HepG2 (cell line): Measurements from ENCODE around the gene INO80B. TPM values are rescaled to one million over a fixed set of nuclear protein-coding genes. Genes with fewer than 3 reads are reported as not detected.

Experiments used
- BCL6 ChIP-seq: IDR thresholded peaks from 2 replicates; pipeline ENCODE4 v1.6.1; 2016; ENCODE audit warnings: missing genetic modification reagents, missing compliant biosample characterization
- GTF2F1 ChIP-seq: fragments of 150-350 bp; IDR thresholded peaks from 2 replicates; pipeline ENCODE4 v1.6.1; 2014; ENCODE audit warnings: low read length
- ISL2 ChIP-seq: sonication (generic); formaldehyde crosslinking; IDR thresholded peaks from 2 replicates; pipeline ENCODE4 v1.5.0; 2020; ENCODE audit warnings: missing genetic modification reagents
- KDM6A ChIP-seq: IDR thresholded peaks from 2 replicates; pipeline ENCODE4 v1.6.1; 2016; ENCODE audit warnings: low read depth
- KMT2A ChIP-seq: sonication (generic); formaldehyde crosslinking; IDR thresholded peaks from 2 replicates; pipeline ENCODE4 v1.4.0; 2020; ENCODE audit warnings: missing genetic modification reagents
- LCORL ChIP-seq, 2 experiments: fragments of 450-650 bp in 1 of 2; sonication (generic) in 1 of 2; formaldehyde crosslinking in 1 of 2; IDR thresholded peaks; 2 replicates each; pipeline versions ENCODE4 v1.5.0 to v1.6.1; 2017 to 2020; ENCODE audit warnings: antibody characterized with exemption in 1 of 2, missing genetic modification reagents in 1 of 2
- NONO ChIP-seq, 2 experiments: fragments of 450-650 bp in 1 of 2; sonication (generic) in 1 of 2; formaldehyde crosslinking in 1 of 2; IDR thresholded peaks in 1 of 2; conservative IDR thresholded peaks in 1 of 2; 2 replicates each; pipeline versions ENCODE4 v1.6.1 to v1.8.0; 2017 to 2022; ENCODE audit warnings: mild to moderate bottlenecking in 1 of 2, missing genetic modification reagents in 1 of 2, moderate library complexity in 1 of 2
- PITX1 ChIP-seq: sonication (generic); formaldehyde crosslinking; IDR thresholded peaks from 2 replicates; pipeline ENCODE4 v1.5.1; 2020; ENCODE audit warnings: mild to moderate bottlenecking, missing genetic modification reagents
- POGZ ChIP-seq: sonication (generic); formaldehyde crosslinking; IDR thresholded peaks from 2 replicates; pipeline ENCODE4 v1.4.0; 2020; ENCODE audit warnings: mild to moderate bottlenecking, missing genetic modification reagents
- PTBP1 ChIP-seq: fragments of 200-400 bp; formaldehyde crosslinking; IDR thresholded peaks from 2 replicates; pipeline ENCODE4 v1.6.1; 2018; ENCODE audit warnings: low read length, low read depth; ENCODE audit not compliant: poor library complexity, severe bottlenecking
- polyA plus RNA-seq, 8 experiments: library from polyadenylated mRNA; depleted of rRNA in 3 of 8; stranded (reverse) in 7 of 8; unstranded in 1 of 8; fragments of >200 nt; fragmentation: Illumina TruSeq in 4 of 8; extraction: Trizol in 4 of 8; gene quantifications; 2 replicates each; pipeline versions ENCODE4 v1.2.1 to v1.2.3, GENCODE V29; 2011 to 2016; ENCODE audit warnings: low read depth in 4 of 8, missing spikeins in 1 of 8, mixed read lengths in 1 of 8; ENCODE audit not compliant: insufficient read depth in 1 of 8
- total RNA-seq, 5 experiments: library from RNA; depleted of rRNA; stranded (reverse); fragments of >200 nt; fragmentation: Illumina TruSeq; extraction: Trizol; gene quantifications; 2 replicates each; pipeline ENCODE4 v1.2.3, GENCODE V29; 2016; ENCODE audit warnings: low read depth in 1 of 5
- TF ChIP-seq, protein P1 (sequence below): sonication (generic); formaldehyde crosslinking; IDR thresholded peaks from one replicate; pipeline ENCODE4 v1.5.1; 2020; ENCODE audit warnings: mild to moderate bottlenecking, missing genetic modification reagents; ENCODE audit errors: not compliant biosample characterization
- TF ChIP-seq, protein P2 (sequence below): sonication (generic); formaldehyde crosslinking; IDR thresholded peaks from 2 replicates; pipeline ENCODE4 v1.5.1; 2020; ENCODE audit warnings: mild to moderate bottlenecking, missing genetic modification reagents, borderline replicate concordance
- TF ChIP-seq, protein P3 (sequence below): sonication (generic); formaldehyde crosslinking; IDR thresholded peaks from 2 replicates; pipeline ENCODE4 v1.4.0; 2020; ENCODE audit warnings: mild to moderate bottlenecking, missing genetic modification reagents

INO80B gene
- total and polyA plus RNA-seq, 2 of the 13 experiments (the other 11 are each of a cell fraction or from before 2014, with no cell fraction given) = 6.2 to 14.5 TPM

DNA sequence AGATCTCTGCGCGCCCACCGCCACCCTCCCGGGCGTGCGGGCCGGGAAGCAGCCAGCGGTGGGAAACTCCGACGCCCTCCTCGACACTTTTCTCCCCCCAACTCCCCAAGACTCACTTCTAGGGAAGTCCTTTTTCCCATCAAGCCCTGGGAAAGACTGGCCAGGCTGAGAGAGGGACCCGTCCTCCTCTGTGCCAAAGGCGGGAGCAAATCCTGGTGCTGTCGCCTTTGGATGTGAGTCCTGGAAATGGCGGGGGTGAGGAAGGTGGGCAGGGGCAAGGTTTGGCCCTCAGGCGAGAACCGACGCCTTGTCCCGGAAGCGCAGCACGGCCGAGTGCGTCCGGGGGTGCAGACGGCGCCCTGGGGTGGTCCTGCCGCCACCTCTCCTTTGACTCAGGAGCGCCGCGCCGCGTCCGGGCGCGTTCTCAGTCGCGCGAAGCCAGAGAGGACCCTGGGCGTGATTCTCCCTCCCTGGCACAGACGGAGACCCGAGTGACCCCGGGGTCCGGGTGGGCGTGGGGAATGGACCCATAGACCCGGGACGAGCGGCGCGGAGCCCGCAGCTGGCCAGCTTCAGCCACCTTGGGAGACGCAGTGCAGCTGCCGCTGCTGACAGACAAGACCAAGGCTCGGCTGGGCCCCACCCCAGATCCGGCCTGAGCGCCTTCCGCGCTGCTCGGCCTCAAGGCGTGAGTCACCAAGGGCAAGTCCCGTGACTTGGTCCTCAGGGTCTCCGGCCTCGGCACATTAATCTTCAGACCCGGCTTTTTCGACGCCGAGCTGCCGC, 48.0 kb downstream of the INO80B start (continued):
- TF ChIP-seq, protein P1, sequence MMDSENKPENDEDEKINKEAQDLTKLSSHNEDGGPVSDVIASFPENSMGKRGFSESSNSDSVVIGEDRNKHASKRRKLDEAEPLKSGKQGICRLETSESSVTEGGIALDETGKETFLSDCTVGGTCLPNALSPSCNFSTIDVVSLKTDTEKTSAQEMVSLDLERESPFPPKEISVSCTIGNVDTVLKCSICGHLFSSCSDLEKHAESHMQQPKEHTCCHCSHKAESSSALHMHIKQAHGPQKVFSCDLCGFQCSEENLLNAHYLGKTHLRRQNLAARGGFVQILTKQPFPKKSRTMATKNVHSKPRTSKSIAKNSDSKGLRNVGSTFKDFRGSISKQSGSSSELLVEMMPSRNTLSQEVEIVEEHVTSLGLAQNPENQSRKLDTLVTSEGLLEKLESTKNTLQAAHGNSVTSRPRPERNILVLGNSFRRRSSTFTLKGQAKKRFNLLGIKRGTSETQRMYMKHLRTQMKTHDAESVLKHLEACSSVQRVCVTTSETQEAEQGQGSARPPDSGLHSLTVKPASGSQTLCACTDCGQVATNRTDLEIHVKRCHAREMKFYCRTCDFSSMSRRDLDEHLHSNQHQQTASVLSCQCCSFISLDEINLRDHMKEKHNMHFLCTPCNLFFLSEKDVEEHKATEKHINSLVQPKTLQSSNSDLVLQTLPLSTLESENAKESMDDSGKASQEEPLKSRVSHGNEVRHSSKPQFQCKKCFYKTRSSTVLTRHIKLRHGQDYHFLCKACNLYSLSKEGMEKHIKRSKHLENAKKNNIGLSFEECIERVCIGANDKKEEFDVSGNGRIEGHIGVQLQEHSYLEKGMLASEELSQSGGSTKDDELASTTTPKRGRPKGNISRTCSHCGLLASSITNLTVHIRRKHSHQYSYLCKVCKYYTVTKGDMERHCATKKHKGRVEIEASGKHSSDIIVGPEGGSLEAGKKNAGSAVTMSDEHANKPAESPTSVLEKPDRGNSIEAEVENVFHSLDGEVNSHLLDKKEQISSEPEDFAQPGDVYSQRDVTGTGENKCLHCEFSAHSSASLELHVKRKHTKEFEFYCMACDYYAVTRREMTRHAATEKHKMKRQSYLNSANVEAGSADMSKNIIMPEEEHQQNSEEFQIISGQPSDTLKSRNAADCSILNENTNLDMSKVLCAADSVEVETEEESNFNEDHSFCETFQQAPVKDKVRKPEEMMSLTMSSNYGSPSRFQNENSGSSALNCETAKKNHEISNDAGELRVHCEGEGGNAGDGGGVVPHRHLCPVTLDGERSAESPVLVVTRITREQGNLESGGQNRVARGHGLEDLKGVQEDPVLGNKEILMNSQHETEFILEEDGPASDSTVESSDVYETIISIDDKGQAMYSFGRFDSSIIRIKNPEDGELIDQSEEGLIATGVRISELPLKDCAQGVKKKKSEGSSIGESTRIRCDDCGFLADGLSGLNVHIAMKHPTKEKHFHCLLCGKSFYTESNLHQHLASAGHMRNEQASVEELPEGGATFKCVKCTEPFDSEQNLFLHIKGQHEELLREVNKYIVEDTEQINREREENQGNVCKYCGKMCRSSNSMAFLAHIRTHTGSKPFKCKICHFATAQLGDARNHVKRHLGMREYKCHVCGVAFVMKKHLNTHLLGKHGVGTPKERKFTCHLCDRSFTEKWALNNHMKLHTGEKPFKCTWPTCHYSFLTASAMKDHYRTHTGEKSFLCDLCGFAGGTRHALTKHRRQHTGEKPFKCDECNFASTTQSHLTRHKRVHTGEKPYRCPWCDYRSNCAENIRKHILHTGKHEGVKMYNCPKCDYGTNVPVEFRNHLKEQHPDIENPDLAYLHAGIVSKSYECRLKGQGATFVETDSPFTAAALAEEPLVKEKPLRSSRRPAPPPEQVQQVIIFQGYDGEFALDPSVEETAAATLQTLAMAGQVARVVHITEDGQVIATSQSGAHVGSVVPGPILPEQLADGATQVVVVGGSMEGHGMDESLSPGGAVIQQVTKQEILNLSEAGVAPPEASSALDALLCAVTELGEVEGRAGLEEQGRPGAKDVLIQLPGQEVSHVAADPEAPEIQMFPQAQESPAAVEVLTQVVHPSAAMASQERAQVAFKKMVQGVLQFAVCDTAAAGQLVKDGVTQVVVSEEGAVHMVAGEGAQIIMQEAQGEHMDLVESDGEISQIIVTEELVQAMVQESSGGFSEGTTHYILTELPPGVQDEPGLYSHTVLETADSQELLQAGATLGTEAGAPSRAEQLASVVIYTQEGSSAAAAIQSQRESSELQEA = peak; percentile 87
- peak; percentile 37; the same call in 1 of the 2 replicates for TF ChIP-seq POGZ (CRISPR knock-in tag)
- peak; percentile 60 for TF ChIP-seq KMT2A (CRISPR knock-in tag)
- peak; percentile 49 for TF ChIP-seq PTBP1
- TF ChIP-seq GTF2F1 = no peak
- no peak for TF ChIP-seq BCL6
- 0 out of 2 replicates have a peak, but pooled peaks have one; percentile 54 for TF ChIP-seq ISL2 (CRISPR knock-in tag)
- TF ChIP-seq, protein P2, sequence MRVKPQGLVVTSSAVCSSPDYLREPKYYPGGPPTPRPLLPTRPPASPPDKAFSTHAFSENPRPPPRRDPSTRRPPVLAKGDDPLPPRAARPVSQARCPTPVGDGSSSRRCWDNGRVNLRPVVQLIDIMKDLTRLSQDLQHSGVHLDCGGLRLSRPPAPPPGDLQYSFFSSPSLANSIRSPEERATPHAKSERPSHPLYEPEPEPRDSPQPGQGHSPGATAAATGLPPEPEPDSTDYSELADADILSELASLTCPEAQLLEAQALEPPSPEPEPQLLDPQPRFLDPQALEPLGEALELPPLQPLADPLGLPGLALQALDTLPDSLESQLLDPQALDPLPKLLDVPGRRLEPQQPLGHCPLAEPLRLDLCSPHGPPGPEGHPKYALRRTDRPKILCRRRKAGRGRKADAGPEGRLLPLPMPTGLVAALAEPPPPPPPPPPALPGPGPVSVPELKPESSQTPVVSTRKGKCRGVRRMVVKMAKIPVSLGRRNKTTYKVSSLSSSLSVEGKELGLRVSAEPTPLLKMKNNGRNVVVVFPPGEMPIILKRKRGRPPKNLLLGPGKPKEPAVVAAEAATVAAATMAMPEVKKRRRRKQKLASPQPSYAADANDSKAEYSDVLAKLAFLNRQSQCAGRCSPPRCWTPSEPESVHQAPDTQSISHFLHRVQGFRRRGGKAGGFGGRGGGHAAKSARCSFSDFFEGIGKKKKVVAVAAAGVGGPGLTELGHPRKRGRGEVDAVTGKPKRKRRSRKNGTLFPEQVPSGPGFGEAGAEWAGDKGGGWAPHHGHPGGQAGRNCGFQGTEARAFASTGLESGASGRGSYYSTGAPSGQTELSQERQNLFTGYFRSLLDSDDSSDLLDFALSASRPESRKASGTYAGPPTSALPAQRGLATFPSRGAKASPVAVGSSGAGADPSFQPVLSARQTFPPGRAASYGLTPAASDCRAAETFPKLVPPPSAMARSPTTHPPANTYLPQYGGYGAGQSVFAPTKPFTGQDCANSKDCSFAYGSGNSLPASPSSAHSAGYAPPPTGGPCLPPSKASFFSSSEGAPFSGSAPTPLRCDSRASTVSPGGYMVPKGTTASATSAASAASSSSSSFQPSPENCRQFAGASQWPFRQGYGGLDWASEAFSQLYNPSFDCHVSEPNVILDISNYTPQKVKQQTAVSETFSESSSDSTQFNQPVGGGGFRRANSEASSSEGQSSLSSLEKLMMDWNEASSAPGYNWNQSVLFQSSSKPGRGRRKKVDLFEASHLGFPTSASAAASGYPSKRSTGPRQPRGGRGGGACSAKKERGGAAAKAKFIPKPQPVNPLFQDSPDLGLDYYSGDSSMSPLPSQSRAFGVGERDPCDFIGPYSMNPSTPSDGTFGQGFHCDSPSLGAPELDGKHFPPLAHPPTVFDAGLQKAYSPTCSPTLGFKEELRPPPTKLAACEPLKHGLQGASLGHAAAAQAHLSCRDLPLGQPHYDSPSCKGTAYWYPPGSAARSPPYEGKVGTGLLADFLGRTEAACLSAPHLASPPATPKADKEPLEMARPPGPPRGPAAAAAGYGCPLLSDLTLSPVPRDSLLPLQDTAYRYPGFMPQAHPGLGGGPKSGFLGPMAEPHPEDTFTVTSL (CRISPR knock-in tag) = peak; percentile 67; the same call in 1 of the 2 replicates
- TF ChIP-seq, protein P3, sequence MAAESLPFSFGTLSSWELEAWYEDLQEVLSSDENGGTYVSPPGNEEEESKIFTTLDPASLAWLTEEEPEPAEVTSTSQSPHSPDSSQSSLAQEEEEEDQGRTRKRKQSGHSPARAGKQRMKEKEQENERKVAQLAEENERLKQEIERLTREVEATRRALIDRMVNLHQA (CRISPR knock-in tag) = no peak
- TF ChIP-seq LCORL (IDR thresholded peaks at IDR 0.05) = no peak
- TF ChIP-seq LCORL (CRISPR knock-in tag; IDR thresholded peaks at IDR 0.05) = peak; percentile 72; the same call in 1 of the 2 replicates
- peak; percentile 55; the same call in 1 of the 2 replicates for TF ChIP-seq PITX1 (CRISPR knock-in tag)
- TF ChIP-seq NONO (IDR thresholded peaks at IDR 0.05) = no peak
- peak; percentile 70; the same call in 1 of the 2 replicates for TF ChIP-seq NONO (CRISPR knock-in tag; conservative IDR thresholded peaks at IDR 0.05)
- TF ChIP-seq KDM6A = no peak
